PC-3 (cell line): Measurements from ENCODE around the gene UFM1. TPM values are rescaled to one million over a fixed set of nuclear protein-coding genes. Genes with fewer than 3 reads are reported as not detected.

Experiments used
- ATAC-seq: fragments of 200-7000 bp; cut with Tn5 transposase; 2 replicates; pipeline ENCODE4 v1.9.1; 2020; ENCODE audit warnings: mild to moderate bottlenecking, moderate library complexity
- BruUV-seq: library from RNA; stranded (reverse); fragments of 400-500 nt; replicated peaks from 2 replicates; lab custom pipeline; 2021; lab: Mats Ljungman, UMichigan
- CTCF ChIA-PET: fragments of 300-600 bp; sonication (Branson Sonifier 250); formaldehyde crosslinking; loops from one replicate; lab custom pipeline; 2022; ENCODE audit warnings: antibody characterized with exemption; lab: Charles Lee
- POLR2A ChIA-PET: fragments of 300-600 bp; sonication (Branson Sonifier 250); formaldehyde crosslinking; loops from one replicate; lab custom pipeline; 2022; ENCODE audit warnings: antibody characterized with exemption; ENCODE audit not compliant: unreplicated experiment; lab: Charles Lee
- DNase-seq: peaks from one replicate; pipeline ENCODE4 v3.0.0-alpha.2; 2015
- H2AFZ ChIP-seq: fragments of 300-600 bp; sonication (generic); 2 replicates; pipeline ENCODE4 v1.6.0; 2016; ENCODE audit warnings: antibody characterized with exemption, low read length
- H3F3A ChIP-seq: fragments of 300-600 bp; sonication (generic); one replicate; pipeline ENCODE4 v1.6.0; 2017; ENCODE audit warnings: antibody characterized with exemption, low read length, control low read depth, mild to moderate bottlenecking; ENCODE audit not compliant: unreplicated experiment
- H3K27ac ChIP-seq: fragments of 300-600 bp; sonication (generic); 2 replicates; pipeline ENCODE4 v1.5.1; 2016; ENCODE audit warnings: mild to moderate bottlenecking, low read length
- H3K27me3 ChIP-seq: fragments of 300-600 bp; sonication (generic); 2 replicates; pipeline ENCODE4 v1.6.1; 2016; ENCODE audit warnings: low read length, mixed read lengths
- H3K36me3 ChIP-seq: fragments of 300-600 bp; sonication (generic); 2 replicates; pipeline ENCODE4 v1.6.1; 2016; ENCODE audit warnings: low read depth, mixed run types, low read length, mixed read lengths
- H3K4me1 ChIP-seq: fragments of 300-600 bp; sonication (generic); 2 replicates; pipeline ENCODE4 v1.5.1; 2016; ENCODE audit warnings: low read length; ENCODE audit not compliant: insufficient read depth
- H3K4me2 ChIP-seq: fragments of 300-600 bp; sonication (generic); 2 replicates; pipeline ENCODE4 v1.6.0; 2016; ENCODE audit warnings: low read length
- H3K4me3 ChIP-seq: fragments of 300-600 bp; sonication (generic); 2 replicates; pipeline ENCODE4 v1.5.1; 2016; ENCODE audit warnings: mild to moderate bottlenecking, low read length, mixed read lengths
- H3K79me2 ChIP-seq: fragments of 300-600 bp; sonication (generic); 2 replicates; pipeline ENCODE4 v1.6.1; 2017; ENCODE audit warnings: low read length, mixed read lengths
- H3K9ac ChIP-seq: fragments of 300-600 bp; sonication (generic); 2 replicates; pipeline ENCODE4 v1.6.0; 2016; ENCODE audit warnings: mild to moderate bottlenecking, low read length
- H3K9me2 ChIP-seq: fragments of 300-600 bp; sonication (generic); replicated peaks from 2 replicates; pipeline ENCODE4 v1.6.1; 2016; ENCODE audit warnings: mixed run types, low read length, mixed read lengths
- H3K9me3 ChIP-seq: fragments of 300-600 bp; sonication (generic); 2 replicates; pipeline ENCODE4 v1.6.1; 2016; ENCODE audit warnings: low read length, mixed read lengths
- H4K20me1 ChIP-seq: fragments of 300-600 bp; sonication (generic); 2 replicates; pipeline ENCODE4 v1.6.1; 2016; ENCODE audit warnings: low read length, mixed read lengths
- CTCF ChIP-seq: fragments of 300-600 bp; sonication (generic); conservative IDR thresholded peaks from 2 replicates; pipeline ENCODE4 v1.5.1; 2017; ENCODE audit warnings: antibody characterized with exemption, low read depth, mild to moderate bottlenecking, low read length
- EZH2 ChIP-seq: fragments of 300-600 bp; sonication (generic); IDR thresholded peaks from one replicate; pipeline ENCODE4 v1.6.1; 2017; ENCODE audit warnings: antibody characterized with exemption, mild to moderate bottlenecking, low read length; ENCODE audit not compliant: unreplicated experiment
- EZH2phosphoT487 ChIP-seq: fragments of 300-600 bp; sonication (generic); IDR thresholded peaks from 2 replicates; pipeline ENCODE4 v1.6.1; 2018; ENCODE audit warnings: mild to moderate bottlenecking, antibody characterized with exemption, low read length, borderline replicate concordance
- intact Hi-C: fragments of 100-400 bp; cut with micrococcal nuclease; formaldehyde crosslinking; loops from 2 replicates; pipeline ENCODE4 v1.9.0; 2023
- total RNA-seq: library from RNA; depleted of rRNA; stranded (reverse); fragments of >200 nt; gene quantifications from 2 replicates; pipeline ENCODE4 v1.2.3, GENCODE V29; 2014

UFM1 gene
- total RNA-seq, 1 experiment from 2014 or later = 30.3 TPM

GRCh38 chr13:38348861-38349389 lies 726 bp upstream of the UFM1 start:
- Histone ChIP-seq H3K4me2 (peak overlapping the region; percentile 96), H3K4me3 (peak overlapping the region; percentile 89), H3K9me2 (no peaks in the 10 kb centered on the region), H3K4me1 (peaks cover 16% of the 10 kb centered on the region), H3K27me3 (no peaks in the 10 kb centered on the region), H3K36me3 (peaks cover 8% of the 10 kb centered on the region; the same call in 1 of the 2 replicates), H3K9me3 (no peaks in the 10 kb centered on the region), H3K27ac (peak overlapping the region; percentile 82), H3F3A (no peaks in the 10 kb centered on the region), H3K79me2 (peaks cover 36% of the 10 kb centered on the region), H2AFZ (peak overlapping the region; percentile 99), H4K20me1 (0 out of 2 replicates have a peak, but pooled peaks cover 8% of the 10 kb centered on the region), H3K9ac (peak overlapping the region; percentile 96)
- TSS peak; percentile 71 for BruUV-seq
- ChIA-PET CTCF (interaction anchor here (1.1 kb wide), 1 partner anchor 13 kb away, joined by 12 read pairs; no protein-coding TSS in a partner anchor), POLR2A (interaction anchor here (0.7 to 1.0 kb wide), 2 partner anchors 13 to 41 kb away, joined by 4 read pairs; no protein-coding TSS in a partner anchor)
- DNase-seq = peak; percentile 30
- intact Hi-C loops = loop anchor here (1.0 to 10.0 kb wide), 4 partner anchors 45 to 334 kb away; no protein-coding TSS in a partner anchor
- ATAC-seq = peak; percentile 40
- TF ChIP-seq CTCF = no peak
- no peak for TF ChIP-seq EZH2
- TF ChIP-seq EZH2phosphoT487 = no peak

- DNase-seq (peak; percentile 40), ATAC-seq (peak; percentile 49)
- Histone ChIP-seq H3F3A (no peaks in the 10 kb centered on the region), H3K9me2 (no peaks in the 10 kb centered on the region), H3K27ac (peak overlapping the region; percentile 82), H3K79me2 (peaks cover 36% of the 10 kb centered on the region), H3K4me1 (peaks cover 16% of the 10 kb centered on the region), H3K36me3 (peaks cover 13% of the 10 kb centered on the region), H3K27me3 (no peaks in the 10 kb centered on the region), H4K20me1 (0 out of 2 replicates have a peak, but pooled peaks cover 8% of the 10 kb centered on the region), H3K4me3 (peak overlapping the region; percentile 89), H3K9me3 (no peaks in the 10 kb centered on the region), H3K4me2 (peak overlapping the region; percentile 96), H2AFZ (peak overlapping the region; percentile 89), H3K9ac (peak overlapping the region; percentile 96)
- ChIA-PET POLR2A (no interaction called here), CTCF (interaction anchor here (1.1 kb wide), 1 partner anchor 14 kb away, joined by 12 read pairs; no protein-coding TSS in a partner anchor)
- intact Hi-C loops = no loop called here
- BruUV-seq = TSS peak; percentile 64
- TF ChIP-seq CTCF (no peak), EZH2 (no peak), EZH2phosphoT487 (no peak)
These were observed 515 bp downstream of the UFM1 start for GRCh38 chr13:38350114-38350617.
